Measurements from ENCODE around the gene TMEM232.

Gene TMEM232

GRCh38 chr5:110726249-110727024 lies at the start of gene TMEM232:
Gene TMEM232, minus strand, starts transcription at chr5:110726671. Its CDS starts 59,319 bp downstream, at chr5:110667352.
- Histone ChIP-seq H3K4me3 (replicated peaks; ENCODE audit: low read depth, low read length) (peak within 1 kb of the TSS; percentile 66), H3K27me3 (replicated peaks; ENCODE audit: control insufficient read depth, insufficient read depth, low read length) (no peaks in the 10 kb centered on the region), H3K36me3 (ENCODE audit: control insufficient read depth, insufficient read depth, low read length) (no peaks in the 10 kb centered on the region)
- peak; percentile 23 for DNase-seq (ENCODE audit: extremely low read depth, insufficient read length)
- no peak for TF ChIP-seq CTCF (IDR thresholded peaks at IDR 0.05; ENCODE audit: insufficient read depth, low read length, poor library complexity, severe bottlenecking)

DNA sequence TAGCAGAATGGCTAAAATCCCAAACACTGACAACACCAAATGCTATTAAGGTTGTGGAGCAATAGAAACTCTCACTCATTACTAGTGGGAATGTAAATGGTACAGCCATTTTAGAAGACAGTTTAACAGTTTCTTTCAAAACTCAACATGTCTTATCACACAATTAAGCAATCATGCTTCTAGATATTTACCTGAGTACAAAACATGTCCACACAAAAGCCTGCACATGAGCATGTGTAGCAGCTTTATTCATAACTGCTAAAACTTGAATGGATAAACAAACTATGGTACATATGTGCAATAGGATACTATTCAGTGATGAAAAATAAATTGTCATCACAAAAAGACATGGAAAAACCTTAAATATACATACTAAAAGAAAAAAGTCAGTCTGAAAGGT lies 43.8 kb upstream of the TMEM232 start:
- no peak for DNase-seq (ENCODE audit: extremely low read depth, insufficient read length)
- Histone ChIP-seq H3K4me3 (replicated peaks; ENCODE audit: low read depth, low read length) (no peak overlapping the region), H3K27me3 (replicated peaks; ENCODE audit: control insufficient read depth, insufficient read depth, low read length) (no peaks in the 10 kb centered on the region), H3K36me3 (ENCODE audit: control insufficient read depth, insufficient read depth, low read length) (no peaks in the 10 kb centered on the region)
- TF ChIP-seq CTCF (IDR thresholded peaks at IDR 0.05; ENCODE audit: insufficient read depth, low read length, poor library complexity, severe bottlenecking), result no peak

DNA sequence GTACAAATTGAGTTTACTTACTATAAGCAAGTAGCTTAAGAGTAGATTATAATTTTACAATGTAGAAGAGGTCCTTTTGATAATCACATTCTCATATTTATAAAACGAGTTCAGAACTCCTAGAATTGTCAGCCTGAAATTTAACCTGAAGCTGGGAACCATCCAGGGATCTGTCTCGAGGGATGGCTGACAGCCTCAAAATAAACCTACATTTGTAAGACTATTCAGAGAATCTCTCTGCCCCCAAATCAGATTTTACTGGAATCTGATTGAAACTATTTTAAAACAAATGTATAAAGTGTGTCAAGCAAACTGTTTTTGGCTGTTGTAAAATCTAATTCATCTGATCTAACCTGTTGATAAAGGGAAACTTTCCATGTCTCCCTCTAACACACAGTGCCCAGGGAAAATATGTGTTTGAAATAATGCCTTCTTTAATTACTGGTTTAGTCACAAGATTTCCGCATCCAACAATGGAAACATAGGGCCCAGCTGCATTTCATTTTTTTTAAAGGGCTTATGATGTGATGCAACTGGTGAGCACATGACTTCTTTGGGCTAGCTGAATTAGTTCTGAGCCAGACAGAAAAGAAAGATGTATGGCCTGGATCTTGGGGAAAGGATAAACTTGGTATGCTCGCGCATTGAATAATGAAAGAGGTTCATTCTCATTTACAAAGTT lies 42.7 kb upstream of the TMEM232 start:
- Histone ChIP-seq H3K36me3 (ENCODE audit: control insufficient read depth, insufficient read depth, low read length) (no peaks in the 10 kb centered on the region), H3K27me3 (replicated peaks; ENCODE audit: control insufficient read depth, insufficient read depth, low read length) (no peaks in the 10 kb centered on the region), H3K4me3 (replicated peaks; ENCODE audit: low read depth, low read length) (no peak overlapping the region)
- DNase-seq (ENCODE audit: extremely low read depth, insufficient read length), result no peak
- no peak for TF ChIP-seq CTCF (IDR thresholded peaks at IDR 0.05; ENCODE audit: insufficient read depth, low read length, poor library complexity, severe bottlenecking)

DNA sequence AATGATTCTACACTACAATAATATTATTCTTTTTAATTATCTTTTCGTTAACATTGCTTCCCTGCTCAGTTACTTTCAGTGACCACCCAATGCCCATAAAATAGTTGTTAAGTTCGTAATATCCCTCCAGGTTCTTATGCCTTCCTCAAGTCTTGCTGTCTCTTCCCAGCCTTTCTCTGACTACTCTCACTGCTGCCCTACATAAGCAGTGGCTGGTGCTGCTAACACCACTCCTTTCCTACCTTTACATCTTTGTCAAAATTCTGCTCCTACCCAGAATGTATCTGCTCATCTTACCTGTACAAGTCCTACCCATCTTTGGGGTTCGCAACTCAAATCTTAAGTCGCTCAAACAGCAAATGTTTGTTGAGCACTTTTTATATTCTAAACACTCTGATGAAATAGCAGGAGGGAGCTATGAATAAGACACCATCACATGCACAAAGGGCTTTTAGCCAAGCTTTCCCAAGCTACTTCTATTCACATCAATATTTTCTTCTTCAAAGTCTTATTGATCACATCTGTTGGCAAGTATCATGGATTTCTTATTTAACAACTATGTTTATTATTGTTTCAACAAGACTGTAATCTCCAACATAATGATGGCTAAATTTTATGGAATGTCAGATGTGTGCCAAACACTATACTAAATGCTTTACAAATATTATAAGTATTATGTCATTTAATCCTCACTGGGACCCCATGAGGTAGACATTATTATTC lies 41.8 kb upstream of the TMEM232 start:
- H3K36me3 ChIP-seq (ENCODE audit: control insufficient read depth, insufficient read depth, low read length), result no peaks in the 10 kb centered on the region
- H3K4me3 ChIP-seq (replicated peaks; ENCODE audit: low read depth, low read length), result no peak overlapping the region
- no peaks in the 10 kb centered on the region for H3K27me3 ChIP-seq (replicated peaks; ENCODE audit: control insufficient read depth, insufficient read depth, low read length)
- no peak for DNase-seq (ENCODE audit: extremely low read depth, insufficient read length)
- TF ChIP-seq CTCF (IDR thresholded peaks at IDR 0.05; ENCODE audit: insufficient read depth, low read length, poor library complexity, severe bottlenecking), result no peak

- TF ChIP-seq CTCF (IDR thresholded peaks at IDR 0.05; ENCODE audit: insufficient read depth, low read length, poor library complexity, severe bottlenecking), result no peak
- DNase-seq (ENCODE audit: extremely low read depth, insufficient read length), result no peak
- peaks cover 6% of the 10 kb centered on the region for H3K36me3 ChIP-seq (ENCODE audit: control insufficient read depth, insufficient read depth, low read length)
- H3K4me3 ChIP-seq (replicated peaks; ENCODE audit: low read depth, low read length), result no peak overlapping the region
- no peaks in the 10 kb centered on the region for H3K27me3 ChIP-seq (replicated peaks; ENCODE audit: control insufficient read depth, insufficient read depth, low read length)
Observed at GRCh38 chr5:110760158-110760557, 33.7 kb upstream of the TMEM232 start.
